Neural crest cell (in vitro differentiated cells): ENCODE data around the gene SLC17A9. TPM values are rescaled to one million over a fixed set of nuclear protein-coding genes. Genes with fewer than 3 reads are reported as not detected.
A peak's percentile ranks its signal among the peaks of the same experiment; 100 is the strongest.

Source experiments
- DNase-seq: peaks from one replicate; pipeline ENCODE4 v3.0.0; 2021; ENCODE audit warnings: low read depth, mixed read lengths, low spot score
- H3K27ac Mint-ChIP-seq: one replicate; pipeline ENCODE4 v1.8.0; 2021; ENCODE audit warnings: mild to moderate bottlenecking, mixed read lengths; ENCODE audit not compliant: unreplicated experiment
- H3K27me3 Mint-ChIP-seq: 2 replicates; pipeline ENCODE4 v1.8.0; 2021; ENCODE audit warnings: low read depth, mild to moderate bottlenecking, mixed read lengths
- H3K36me3 Mint-ChIP-seq: 2 replicates; pipeline ENCODE4 v1.8.0; 2021; ENCODE audit warnings: low read depth, mild to moderate bottlenecking, mixed read lengths
- H3K4me1 Mint-ChIP-seq: 2 replicates; pipeline ENCODE4 v1.8.0; 2021; ENCODE audit warnings: mixed read lengths
- H3K4me3 Mint-ChIP-seq: one replicate; pipeline ENCODE4 v1.8.0; 2021; ENCODE audit warnings: mild to moderate bottlenecking, mixed read lengths
- H3K9me3 Mint-ChIP-seq: 2 replicates; pipeline ENCODE4 v1.8.0; 2021; ENCODE audit warnings: mixed read lengths
- total RNA-seq: library from RNA; stranded (reverse); gene quantifications from 2 replicates; pipeline ENCODE4 v1.2.1, GENCODE V29; 2021
- TF ChIP-seq, protein P1 (sequence below): fragments of 200-600 bp; sonication (generic); conservative IDR thresholded peaks from 2 replicates; pipeline ENCODE4 v1.5.0; 2021; ENCODE audit warnings: antibody characterized with exemption, mild to moderate bottlenecking

Gene SLC17A9
- total RNA-seq, 1 donor from 2014 or later: 1.2 TPM

DNA sequence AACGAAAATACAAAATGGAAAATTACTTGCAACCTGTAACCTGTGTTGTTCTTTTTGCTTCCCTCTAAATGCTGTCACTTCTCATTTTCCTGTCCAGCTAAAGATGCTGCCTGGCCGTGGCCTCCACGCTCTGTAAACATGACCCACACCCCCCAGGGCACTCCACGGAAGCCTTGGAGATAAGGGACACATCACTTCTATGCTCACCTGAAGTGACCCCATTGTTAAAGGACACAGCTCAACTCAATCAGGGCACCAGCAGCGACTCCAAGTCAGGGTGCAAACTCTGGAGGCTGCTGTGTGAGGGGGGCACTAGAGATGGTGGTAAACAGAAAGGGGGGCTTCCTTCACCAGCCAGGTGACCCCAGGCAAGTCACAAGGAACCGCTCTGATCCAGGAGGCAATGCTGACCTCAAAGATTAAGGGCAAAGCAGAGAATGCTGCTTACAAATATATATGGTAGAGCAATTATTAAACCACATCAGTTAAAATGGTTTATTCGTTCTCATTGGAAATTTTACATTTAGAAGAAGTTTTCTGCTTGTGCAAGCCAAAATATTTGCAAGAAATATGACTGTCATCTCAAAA, 39.4 kb upstream of the SLC17A9 start:
- no peak for DNase-seq
- TF ChIP-seq, protein P1, sequence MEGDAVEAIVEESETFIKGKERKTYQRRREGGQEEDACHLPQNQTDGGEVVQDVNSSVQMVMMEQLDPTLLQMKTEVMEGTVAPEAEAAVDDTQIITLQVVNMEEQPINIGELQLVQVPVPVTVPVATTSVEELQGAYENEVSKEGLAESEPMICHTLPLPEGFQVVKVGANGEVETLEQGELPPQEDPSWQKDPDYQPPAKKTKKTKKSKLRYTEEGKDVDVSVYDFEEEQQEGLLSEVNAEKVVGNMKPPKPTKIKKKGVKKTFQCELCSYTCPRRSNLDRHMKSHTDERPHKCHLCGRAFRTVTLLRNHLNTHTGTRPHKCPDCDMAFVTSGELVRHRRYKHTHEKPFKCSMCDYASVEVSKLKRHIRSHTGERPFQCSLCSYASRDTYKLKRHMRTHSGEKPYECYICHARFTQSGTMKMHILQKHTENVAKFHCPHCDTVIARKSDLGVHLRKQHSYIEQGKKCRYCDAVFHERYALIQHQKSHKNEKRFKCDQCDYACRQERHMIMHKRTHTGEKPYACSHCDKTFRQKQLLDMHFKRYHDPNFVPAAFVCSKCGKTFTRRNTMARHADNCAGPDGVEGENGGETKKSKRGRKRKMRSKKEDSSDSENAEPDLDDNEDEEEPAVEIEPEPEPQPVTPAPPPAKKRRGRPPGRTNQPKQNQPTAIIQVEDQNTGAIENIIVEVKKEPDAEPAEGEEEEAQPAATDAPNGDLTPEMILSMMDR: no peak
- Mint-ChIP-seq H3K4me1 (peaks cover 39% of the 10 kb centered on the region), H3K27ac (peak overlapping the region; percentile 93), H3K27me3 (no peaks in the 10 kb centered on the region), H3K9me3 (no peaks in the 10 kb centered on the region), H3K4me3 (no peak overlapping the region), H3K36me3 (peaks cover 13% of the 10 kb centered on the region)

DNA sequence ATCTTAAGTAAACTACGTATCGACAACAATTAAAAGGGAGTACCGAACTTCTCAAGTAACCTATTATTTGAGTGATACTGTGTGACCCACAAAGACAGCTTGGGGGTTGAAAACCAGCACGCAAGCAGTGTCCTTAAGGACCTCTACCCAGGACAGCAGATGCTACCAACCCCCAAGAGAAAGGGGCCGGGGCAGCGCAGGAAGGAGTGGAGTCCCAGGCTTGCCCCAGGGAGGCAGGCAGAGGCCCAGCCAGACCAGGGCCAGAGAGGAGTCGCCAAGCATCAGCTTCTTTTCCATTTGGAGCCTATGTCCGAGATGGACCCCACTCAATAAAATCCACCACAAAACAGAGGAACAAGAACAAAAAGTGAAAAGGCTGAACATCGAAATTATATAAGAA, 38.1 kb upstream of the SLC17A9 start:
- no peak for DNase-seq
- Mint-ChIP-seq H3K4me3 (no peak overlapping the region), H3K4me1 (peaks cover 52% of the 10 kb centered on the region), H3K27me3 (no peaks in the 10 kb centered on the region), H3K27ac (no peak overlapping the region), H3K36me3 (peaks cover 13% of the 10 kb centered on the region), H3K9me3 (no peaks in the 10 kb centered on the region)
- TF ChIP-seq, protein P1: no peak

DNA sequence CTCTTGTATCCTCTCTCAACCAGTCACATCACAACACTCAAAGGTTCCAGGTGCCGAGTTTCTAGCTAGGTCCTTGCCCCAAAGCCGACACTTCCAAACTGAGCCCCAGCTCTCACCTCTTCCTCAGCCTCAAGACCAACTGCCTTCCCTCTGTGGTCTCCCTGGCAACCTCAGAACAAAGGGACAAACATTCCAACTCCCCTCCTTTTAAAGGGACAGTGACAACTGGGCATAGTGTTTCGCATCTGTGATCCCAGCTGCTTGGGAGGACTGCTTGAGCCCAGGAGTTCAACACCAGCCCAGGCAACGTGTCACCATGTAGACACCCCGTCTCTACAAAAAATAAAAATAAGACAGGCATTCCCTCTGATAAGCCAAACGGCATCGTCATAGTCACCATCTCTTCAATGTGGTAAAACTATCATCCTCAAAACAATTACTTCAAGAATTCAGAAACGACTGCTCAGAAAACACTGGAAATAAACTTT, 37.5 kb upstream of the SLC17A9 start:
- Mint-ChIP-seq H3K27me3 (no peaks in the 10 kb centered on the region), H3K4me1 (peaks cover 58% of the 10 kb centered on the region), H3K27ac (peak overlapping the region; percentile 98), H3K36me3 (peaks cover 9% of the 10 kb centered on the region), H3K9me3 (no peaks in the 10 kb centered on the region), H3K4me3 (peak overlapping the region; percentile 10)
- TF ChIP-seq, protein P1: no peak
- peak; percentile 60 for DNase-seq

DNA sequence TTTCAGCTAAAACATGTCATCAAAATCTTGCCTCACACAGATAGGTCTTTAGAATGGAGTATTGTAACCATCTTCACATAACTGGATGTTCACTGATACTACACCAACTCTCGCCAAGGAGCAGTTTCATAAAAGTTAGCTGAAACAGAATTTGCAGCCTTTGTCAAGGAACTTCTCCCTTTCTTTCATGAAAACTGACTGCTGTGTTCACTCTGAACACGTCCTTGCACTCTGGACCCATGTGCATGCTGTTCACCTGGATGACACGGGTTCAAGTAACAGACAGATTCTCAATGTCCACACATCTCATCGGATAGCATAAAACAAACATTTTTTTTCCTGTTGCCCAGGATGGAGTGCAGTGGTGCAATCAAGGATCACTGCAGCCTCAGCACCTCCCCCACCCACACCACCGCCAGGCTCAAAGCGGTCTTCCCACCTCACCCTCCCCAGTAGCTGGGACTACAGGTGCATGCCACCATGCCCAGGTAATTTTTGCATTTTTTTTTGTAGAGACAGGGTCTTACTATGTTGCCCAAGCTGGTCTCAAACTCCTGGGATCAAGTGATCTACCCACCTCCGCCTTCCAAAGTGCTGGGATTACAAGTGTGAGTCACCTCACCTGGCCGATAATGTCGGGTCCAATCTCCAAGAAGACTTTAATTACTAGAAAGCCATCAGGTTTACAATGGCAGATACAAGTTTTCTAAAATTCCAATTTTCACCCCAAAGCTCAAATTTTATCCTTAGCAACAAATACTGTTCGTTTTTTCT, 35.6 kb upstream of the SLC17A9 start:
- no peak for DNase-seq
- no peaks in the 10 kb centered on the region for H3K27me3 Mint-ChIP-seq
- H3K36me3 Mint-ChIP-seq: no peaks in the 10 kb centered on the region
- peak overlapping the region; percentile 15 for H3K27ac Mint-ChIP-seq
- H3K9me3 Mint-ChIP-seq: no peaks in the 10 kb centered on the region
- H3K4me1 Mint-ChIP-seq: peaks cover 69% of the 10 kb centered on the region
- peak overlapping the region; percentile 4 for H3K4me3 Mint-ChIP-seq
- TF ChIP-seq, protein P1: no peak

DNA sequence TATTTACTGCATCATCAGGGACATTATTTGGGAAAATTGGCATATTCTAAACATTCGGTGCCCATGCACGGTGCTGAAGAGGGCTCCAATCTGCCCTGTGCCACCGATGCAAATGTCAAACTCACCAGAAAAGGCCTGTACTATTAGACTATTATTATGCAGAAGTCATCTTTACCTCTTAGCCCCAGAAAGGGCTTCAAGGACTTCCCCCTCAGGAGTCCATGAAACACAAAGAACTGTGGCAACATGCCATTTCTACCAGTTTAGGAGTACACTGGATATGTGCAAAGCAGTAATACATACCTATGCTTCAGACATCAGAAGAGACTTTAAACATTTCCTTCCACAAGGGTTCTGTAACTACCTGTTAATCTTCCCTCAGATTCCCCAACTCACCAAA, 34.8 kb upstream of the SLC17A9 start:
- no peak for DNase-seq
- Mint-ChIP-seq H3K27ac (no peak overlapping the region), H3K4me1 (peaks cover 73% of the 10 kb centered on the region), H3K9me3 (no peaks in the 10 kb centered on the region), H3K27me3 (no peaks in the 10 kb centered on the region), H3K4me3 (peak overlapping the region; percentile 28), H3K36me3 (no peaks in the 10 kb centered on the region)
- TF ChIP-seq, protein P1: no peak
